8988T (cell line): Measurements from ENCODE around the gene TTLL13.
"Not testable (repeated sequence)": the region's sequence is repeated elsewhere in the genome, so short reads cannot be mapped to it uniquely, and the experiment has no call there.

Experiments used
- DNase-seq: peaks from one replicate; pipeline ENCODE4 v3.0.0; 2011

Gene TTLL13

DNA sequence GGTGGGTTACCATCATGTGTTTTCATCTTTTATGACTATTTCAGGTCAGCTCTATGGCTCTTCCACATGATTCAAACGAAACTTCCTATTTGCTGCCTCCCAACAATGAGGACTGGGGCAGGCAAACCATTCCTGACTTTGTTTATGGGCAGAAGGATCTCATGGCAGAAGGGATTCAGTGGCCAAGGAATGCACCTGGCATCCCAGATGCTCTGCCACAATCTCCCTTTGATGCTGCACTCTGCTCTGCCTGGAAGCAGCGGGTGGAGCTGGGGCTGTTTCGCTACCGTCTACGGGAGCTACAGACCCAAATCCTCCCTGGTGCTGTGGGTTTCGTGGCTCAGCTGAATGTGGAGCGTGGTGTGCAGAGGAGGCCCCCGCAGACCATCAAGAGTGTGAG is 8.5 kb upstream of the TTLL13 start:
- DNase-seq: no peak

DNA sequence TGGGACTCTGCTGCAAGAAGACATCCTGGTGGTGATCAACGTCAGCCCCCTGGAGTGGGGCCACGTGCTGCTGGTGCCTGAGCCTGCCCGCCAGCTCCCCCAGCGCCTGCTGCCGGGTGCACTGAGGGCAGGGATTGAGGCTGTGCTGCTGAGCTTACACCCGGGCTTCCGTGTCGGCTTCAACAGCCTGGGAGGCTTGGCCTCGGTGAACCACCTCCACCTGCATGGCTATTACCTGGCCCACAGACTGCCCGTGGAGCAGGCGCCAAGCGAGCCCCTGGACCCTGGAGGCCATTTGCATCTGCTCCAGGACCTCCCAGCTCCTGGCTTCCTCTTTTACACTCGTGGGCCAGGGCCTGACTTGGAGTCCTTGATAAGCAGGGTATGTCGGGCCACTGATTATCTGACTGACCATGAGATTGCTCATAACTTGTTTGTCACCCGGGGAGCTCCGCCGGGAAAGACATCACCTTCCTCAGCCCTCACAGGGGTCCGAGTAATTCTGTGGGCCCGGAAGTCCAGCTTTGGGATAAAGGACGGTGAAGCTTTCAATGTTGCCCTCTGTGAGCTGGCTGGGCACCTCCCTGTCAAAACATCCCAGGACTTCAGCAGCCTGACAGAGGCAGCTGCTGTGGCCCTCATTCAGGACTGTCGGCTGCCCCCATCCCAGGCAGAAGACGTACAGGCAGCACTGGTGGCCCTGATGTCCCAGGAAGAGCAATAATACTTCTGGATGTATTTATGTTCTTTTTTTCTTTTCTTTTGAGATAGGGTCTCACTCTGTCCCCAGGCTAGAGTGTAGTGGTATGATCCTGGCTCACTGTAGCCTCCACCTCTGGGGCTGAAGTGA is 7.8 kb upstream of the TTLL13 start:
- no peak for DNase-seq

DNA sequence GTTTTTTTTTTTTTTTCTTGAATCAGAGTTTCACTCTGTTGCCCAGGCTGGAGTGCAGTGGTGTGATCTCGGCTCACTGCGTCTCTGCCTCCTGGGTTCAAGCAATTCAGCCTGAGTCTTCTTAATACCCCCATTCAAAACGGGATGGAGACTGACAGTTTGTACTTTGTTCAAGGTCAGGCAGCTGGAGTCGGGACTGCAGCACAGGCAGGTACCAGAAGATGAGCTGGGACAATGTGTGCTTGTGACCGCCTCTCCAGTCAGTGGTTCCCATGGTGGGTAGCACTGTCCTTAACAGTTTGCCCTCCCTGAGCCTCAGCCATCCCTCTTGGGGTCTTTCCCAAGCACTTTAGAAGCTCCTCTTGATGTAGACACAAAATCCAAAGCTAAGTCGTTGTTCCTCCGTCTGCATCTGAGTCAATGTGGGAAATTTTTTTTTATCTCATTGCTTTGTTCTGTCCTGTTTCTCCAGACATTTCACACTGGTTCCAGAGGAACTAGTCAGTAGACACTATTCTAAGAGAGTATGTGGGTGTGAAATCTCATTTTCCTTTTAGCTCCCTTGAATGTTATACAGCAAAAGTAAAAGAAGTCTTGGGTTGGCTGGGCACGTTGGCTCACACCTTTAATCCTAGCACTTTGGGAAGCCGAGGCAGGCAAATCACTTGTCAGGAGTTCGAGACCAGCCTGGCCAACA is 5.3 kb upstream of the TTLL13 start:
- DNase-seq: no peak

DNA sequence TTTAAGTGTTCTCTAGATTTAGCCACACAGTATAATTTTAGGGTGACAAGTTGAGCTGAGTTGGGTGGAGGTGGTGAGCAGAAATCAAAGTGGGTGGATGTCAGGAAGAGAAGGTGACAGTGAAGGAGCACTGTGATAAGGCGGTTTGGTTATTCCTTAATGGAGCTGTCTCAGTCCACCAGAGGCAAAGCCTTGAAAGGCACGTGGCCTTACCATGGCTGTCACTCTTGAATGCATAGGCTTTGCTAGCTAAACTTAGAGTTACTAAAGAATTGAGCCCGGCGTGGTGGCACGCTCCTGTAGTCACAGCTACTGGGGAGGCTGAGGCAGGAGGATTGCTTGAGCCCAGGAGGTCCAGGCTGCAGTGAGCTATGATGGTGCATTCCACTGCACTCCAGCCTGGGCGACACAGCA is 560 bp upstream of the TTLL13 start:
- DNase-seq: no peak

DNA sequence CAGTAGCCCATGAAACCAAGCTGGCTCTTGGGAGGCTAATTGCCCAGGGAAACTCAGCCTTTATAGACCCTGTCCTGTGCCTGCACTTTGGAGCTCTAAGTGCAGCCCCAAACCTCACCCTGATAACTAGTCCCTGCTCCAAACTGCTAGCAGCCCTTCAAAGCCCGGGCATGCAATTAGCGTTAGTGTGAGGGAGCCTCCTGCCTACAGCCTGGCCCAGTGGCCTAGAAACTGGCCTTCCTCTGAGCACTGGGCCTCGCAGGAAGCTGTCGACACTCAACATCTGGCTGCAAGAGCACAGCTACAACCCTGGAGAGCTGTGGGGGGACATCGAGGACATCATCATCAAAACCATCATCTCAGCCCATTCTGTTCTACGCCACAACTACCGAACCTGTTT is 8.4 kb downstream of the TTLL13 start:
- DNase-seq: no peak

DNA sequence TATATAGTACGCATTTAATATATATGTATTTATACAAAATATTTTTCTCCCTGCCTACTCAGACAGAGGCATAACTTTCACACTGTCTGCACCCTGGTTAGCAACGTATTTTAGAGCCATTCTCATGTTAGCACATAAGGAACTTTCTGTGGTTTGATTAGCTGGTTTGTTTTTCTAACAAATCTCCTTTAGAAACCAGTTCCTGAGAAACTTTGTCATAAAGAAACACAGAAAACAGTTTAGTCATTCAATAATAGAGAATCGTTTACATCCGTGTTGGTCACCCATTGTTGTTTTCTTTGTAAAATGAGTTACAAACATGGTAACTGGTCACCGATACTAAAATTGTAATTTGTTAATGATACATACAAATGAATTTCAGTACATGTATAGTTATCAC is 10.2 kb downstream of the TTLL13 start:
- DNase-seq: no peak

DNA sequence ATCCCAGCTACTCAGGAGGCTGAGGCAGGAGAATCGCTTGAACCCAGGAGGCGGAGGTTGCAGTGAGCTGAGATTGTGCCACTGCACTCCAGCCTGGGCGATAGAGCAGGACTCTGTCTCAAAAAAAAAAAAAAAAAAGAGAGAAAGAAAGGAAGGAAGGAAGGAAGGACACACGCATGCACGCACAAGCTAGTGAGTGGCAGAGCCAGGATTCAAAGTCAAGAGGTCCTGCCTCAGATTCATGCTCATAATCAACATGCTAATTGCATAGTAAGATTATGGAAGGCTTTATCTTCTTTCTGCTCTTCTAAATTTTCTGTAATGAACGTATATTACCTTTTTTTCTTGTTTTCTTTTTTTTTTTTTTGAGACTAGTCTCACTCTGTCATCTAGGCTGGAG is 11.4 kb downstream of the TTLL13 start:
- DNase-seq: not testable (repeated sequence)

DNA sequence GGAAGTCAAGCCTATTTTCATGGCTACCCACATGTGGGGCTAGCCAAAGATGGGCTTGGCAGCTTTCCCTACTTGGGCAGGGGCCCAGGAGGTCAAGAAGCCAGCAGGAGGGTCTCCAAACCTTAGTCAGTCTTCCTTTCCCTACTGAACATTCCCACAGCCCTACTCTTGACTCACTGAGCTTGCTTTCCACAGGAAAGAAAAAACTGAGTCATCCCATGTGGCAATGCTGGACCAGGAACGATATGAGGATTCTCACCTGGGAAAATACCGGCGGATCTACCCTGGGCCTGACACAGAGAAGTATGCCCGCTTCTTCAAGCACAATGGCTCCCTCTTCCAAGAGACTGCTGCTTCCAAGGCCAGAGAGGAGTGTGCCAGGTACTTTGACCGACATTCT is 12.5 kb downstream of the TTLL13 start:
- DNase-seq: no peak

DNA sequence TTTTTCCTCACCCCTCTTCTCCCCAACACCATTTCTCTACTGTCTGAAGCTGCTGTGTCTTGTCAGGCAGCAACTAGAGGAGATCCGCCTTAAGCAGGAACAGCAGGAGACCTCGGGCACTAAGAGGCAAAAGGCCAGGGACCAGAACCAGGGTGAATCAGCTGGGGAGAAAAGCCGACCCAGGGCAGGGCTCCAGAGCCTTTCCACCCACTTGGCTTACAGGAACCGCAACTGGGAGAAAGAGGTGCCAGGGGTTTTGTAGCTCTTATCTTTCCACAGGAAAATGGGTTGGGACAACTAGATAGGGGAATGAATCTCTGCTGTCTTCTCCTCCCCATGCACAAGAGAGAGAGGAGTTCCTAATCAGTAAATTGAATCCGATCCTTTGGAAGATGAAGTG is 13.1 kb downstream of the TTLL13 start:
- DNase-seq: no peak

DNA sequence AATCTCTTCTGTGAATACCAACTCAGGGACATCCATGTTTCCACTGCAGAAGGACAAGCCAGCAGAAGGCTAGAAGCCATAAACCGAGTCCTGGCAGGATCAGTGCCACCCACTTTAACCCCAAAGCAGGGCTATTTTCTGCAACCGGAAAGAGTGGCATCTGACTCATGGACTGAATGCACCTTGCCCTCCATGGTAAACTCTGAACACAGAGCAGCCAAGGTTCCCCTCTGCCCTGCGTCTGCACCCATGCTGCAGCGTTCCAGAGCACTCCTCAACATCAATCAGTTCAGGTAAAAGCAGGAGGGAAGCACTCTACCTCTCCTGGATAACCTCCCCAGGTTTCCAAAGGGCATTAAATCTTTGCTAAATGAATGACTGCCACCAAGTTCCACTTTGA is 15.3 kb downstream of the TTLL13 start:
- no peak for DNase-seq

DNA sequence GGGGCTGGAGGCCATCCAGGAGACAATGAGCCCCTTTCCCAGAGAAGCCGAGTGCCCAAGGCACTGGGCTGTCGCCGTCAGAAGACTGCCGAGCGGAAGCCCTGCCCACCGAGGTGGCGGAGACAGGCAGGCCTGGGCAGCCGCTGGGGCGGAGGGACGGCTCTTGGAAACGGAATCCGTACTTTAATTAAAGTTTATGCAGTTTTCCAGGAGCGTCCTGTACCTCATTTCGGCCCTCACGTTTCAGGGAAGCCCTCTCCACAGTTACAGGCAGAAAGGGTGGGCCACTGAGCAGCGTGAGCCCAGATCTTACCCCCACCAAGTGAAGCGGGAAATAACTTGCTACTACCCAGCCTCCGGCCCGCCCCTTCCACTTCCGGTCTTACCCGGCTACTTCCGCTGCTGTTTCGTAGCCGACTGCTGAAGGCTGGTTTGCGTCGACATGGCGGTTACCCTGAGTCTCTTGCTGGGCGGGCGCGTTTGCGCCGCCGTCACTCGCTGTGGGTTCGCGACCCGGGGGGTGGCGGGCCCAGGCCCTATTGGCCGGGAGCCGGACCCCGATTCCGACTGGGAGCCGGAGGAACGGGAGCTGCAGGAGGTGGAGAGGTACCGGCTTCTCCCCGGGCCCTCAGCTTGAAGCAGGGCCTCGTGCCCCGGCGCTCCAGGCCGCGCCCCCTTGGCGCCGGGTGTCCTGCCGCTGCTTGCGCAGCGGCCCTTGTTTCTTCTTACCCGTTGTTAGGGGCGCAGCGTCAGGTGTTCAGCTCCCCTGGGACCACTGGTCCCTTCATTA is 16.1 kb downstream of the TTLL13 start, which contains the start of gene NGRN:
Gene NGRN, plus strand, starts transcription at position 402 of the 790 bp plus-strand sequence. Its CDS starts 41 bp downstream, at position 443.
- DNase-seq: peak; percentile 37

DNA sequence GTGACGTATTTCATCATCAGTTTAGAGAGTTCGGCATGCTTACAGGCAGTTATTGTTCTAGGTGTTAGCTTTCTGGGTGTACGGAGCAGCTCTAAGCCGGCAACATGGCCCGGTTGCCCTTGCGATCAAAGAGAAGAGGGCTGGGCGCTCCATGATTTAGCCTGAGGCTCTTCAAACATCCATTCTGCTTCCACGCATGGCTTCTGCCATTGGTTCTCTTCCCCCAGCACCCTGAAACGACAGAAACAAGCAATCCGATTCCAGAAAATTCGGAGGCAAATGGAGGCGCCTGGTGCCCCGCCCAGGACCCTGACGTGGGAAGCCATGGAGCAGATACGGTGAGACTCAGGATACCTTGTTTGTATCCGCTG is 16.7 kb downstream of the TTLL13 start:
- DNase-seq: no peak

DNA sequence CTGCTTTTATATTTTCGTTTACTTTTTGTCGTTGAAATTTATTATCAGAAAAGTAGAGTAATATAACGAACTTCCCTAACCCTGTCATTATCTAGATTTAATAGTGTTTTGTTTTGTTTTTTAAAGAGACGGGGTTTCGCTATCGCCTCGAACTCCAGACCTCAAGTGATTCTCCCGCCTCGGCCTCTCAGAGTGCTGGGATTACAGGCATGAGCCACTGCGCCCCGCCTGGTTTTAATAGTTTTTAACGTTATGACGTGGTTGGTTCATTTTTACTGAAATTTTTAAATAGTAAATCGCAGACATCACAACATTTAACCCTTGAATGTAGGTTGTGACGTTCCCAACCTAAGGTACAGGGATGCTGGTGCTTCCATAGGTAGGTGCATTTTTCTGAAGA is 17.1 kb downstream of the TTLL13 start:
- no peak for DNase-seq

DNA sequence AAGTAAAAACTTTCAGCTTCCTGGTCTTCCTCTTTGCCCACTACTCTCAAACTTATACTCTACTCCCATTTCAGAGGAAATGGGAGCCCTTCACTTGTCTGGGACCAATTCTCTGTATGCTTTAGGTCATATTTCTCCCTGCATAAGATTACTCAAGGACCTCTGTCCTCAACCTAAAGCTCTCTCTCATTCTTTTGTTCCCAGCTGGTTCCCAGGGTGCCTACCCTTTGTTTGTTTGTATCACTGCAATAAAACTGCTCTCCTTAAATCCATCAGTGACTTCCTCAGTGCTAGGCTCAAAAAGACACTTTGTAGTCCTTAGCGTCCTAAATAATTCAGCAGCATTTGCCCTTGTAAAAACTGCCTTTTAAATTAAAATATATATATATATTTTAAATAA is 19.1 kb downstream of the TTLL13 start:
- no peak for DNase-seq

DNA sequence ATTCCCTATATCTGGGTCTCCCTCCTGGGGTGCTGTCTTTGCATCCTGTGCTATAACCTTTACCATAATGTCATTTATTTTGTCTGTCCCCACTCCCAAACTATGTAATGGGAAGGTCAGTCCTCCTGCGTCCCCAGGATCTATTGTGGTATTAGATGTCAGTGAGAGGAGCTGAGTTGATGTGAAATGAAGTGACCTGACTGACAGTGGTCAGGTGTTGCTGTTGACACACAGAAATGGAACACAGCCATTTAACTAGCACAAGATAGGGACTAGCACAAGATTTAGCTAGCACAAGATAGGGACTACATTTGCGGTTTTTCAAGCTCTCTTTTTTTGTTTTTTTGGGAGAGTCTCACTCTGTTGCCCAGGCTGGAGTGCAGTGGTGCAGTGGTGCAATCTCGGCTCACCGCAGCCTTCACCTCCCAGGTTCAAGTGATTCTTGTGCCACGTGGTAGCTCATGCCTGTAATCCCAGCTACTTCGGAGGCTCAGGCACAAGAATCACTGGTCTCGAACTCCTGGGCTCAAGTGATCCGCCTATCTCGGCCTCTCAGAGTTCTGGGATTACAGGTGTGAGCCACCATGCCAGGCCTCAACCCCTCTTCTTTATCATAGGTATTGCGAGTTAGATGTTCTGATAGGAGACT is 21.3 kb downstream of the TTLL13 start:
- DNase-seq: no peak

DNA sequence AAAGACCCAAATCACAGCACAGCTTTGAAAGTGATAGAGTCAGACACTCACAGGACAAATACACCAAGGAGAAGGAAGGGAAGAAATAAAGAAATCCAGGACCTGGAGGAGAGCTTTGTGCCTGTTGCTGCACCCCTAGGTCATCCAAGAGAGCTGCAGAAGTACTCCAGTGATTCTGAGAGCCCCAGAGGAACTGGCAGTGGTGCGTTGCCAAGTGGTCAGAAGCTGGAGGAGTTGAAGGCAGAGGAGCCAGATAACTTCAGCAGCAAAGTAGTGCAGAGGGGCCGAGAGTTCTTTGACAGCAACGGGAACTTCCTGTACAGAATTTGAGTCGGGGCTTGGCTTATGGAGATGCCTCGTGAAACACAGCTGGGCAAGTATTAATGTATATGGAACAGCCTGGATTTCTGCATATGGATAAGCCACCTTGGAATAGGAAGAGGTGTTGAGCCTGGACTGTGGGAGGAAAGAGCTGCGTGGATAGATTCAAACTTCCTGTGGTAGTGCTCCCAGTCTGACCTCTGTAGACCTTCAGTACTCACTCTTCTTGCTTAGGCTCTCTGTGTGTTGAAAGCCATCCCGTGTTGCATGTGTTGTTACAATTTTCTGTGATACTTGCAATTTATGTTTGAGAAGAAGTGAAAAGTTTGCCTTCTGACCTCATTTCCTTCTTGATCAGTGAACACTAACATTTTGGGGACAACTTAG is 22.3 kb downstream of the TTLL13 start:
- no peak for DNase-seq

DNA sequence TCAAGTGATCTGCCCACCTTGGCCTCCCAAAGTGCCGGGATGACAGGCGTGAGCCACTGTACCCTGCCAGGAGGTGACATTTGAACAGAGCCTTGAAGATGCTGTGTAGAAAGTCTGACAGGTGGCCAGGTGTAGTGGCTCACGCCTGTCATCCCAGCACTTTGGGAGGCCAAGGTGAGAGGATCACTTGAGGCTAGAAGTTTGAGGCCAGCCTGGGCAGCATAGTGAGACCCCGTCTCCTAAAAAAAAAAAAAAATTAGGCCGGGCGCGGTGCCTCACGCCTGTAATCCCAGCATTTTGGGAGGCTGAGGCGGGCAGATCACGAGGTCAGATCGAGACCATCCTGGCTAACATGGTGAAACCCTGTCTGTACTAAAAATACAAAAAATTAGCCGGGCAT is 29.1 kb downstream of the TTLL13 start:
- not testable (repeated sequence) for DNase-seq

DNA sequence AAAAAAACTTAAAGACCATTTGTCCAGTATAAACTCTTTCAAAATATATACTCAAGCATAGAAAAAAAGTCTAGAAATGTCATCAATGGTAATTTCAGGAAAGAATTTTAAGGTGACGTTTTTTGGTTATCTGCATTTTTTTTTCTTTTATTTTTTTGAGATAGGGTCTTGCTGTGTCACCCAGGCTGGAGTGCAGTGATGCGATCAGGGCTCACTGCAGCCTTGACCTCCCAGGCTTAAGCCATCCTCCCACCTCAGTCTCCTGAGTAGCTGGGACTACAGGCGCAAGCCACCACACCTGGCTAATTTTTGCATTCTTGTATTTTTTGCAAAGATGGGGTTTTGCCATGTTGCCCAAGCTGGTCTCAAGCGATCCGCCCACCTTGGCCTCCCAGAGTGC is 31.4 kb downstream of the TTLL13 start:
- not testable (repeated sequence) for DNase-seq

DNA sequence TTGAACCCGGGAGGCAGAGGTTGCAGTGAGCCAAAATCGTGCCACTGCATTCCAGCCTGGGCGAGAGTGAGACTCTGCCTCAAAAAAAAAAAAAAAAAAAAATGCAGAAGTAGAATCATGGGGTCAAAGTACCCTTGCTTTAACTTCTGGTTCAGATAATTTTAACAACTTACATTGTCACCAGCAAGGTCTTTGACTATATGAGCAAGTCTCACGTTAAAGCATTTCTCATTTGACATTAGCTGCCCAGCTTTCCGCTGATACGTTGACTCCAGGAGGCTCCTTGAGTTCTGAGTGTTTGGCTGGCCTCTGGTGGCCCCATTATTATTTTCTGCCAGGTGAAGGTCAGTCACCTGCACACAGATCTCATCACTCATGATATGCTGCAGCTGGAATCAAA is 32.3 kb downstream of the TTLL13 start:
- DNase-seq: not testable (repeated sequence)

DNA sequence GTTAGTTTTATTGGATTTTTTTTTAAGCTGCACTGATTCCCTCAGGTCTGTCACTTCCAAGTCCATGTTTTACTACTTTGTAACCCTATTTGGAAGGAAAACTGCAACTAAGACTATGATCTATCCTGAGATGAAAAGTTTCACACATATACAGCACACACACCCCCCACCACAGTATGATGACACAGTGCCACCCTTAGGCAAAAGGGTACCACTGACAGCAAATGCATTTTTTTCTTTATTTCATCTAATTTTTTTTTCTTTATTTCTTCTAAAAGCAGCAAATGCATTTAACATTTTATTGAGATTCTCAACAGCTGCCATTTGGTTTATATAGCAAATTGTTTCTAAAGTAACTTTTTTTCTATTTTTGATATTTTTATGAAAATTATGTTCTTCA is 37.3 kb downstream of the TTLL13 start:
- DNase-seq: peak; percentile 15

DNA sequence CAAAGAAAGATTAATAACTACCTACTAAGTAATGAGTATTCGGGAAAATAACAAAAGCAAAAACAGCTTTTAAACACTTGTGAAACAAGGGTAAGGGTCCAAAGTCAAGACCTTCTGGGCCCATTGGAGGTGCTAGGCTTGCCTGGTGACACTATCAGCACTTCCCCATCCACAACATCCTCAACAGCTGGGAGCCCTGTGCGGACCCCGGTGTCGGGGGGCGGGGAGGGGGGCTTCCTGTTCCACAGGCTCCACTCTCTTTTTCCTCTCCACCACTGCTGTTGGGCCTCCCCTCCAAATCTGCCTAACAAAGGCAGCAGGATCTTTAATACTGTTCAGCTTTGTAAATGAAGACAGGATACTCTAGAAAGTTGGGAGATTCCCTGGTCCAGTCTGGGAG is 37.7 kb downstream of the TTLL13 start:
- DNase-seq: no peak

DNA sequence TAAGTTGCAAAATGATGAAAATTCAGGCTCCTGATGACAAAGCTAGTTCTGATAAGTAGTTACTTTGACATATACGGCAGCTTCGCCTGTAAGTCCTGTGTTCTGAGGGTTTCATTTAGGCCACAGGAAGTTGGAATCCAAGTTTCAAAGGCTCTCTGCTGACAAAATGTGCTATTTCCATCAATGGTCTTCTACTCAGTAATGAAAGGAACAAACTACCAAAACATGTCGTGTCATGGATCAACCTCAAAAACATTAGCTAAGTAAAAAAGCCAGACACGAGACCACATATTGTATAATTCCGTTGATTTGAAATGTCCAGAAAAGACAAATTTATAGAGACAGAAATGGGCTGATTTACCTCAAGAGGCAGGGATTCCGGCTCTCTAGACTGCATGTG is 38.6 kb downstream of the TTLL13 start:
- no peak for DNase-seq
